ENCODE results near the gene TMEM132D. TPM values are rescaled to one million over a fixed set of nuclear protein-coding genes. Genes with fewer than 3 reads are reported as not detected.

TMEM132D gene
- total and polyA plus RNA-seq, 8 donors = 0.19 to 2.8 (median 0.46) TPM

DNA sequence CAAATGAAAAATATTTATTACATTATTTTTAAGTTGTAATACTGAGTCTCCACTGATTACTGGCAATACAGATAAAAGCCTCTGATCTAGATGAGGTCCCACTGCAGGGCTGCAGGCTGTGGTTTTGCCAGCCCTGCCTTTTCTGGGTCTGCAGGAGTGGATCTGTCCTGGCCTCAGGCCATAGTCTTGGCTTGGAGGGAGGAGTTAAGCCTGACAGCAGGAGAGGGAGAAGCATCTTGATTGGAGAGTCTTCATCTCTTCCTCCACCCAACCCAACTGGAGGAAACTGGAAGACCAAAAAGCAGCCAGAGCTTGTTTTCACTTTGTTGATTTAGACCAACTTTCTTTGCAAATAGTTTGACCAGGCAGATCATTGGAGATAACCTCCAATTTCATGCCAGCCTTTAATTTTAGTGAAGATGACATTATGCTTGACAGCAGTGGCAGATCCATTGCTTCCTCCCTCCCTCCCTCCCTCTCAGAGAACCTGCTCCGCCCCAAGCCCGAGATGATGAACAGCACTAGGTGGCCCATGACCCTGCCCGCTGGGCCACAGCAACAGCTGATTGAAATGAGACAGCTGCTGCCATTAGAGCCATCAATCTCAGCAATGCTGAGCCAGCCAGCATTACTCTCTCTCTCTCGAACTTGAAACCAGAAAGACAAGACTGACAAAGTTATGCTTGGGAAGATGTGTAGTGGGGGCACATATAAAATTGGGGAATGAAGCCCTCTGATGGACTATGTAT lies 828.2 kb downstream of the TMEM132D start:
- TF ChIP-seq, protein P1, sequence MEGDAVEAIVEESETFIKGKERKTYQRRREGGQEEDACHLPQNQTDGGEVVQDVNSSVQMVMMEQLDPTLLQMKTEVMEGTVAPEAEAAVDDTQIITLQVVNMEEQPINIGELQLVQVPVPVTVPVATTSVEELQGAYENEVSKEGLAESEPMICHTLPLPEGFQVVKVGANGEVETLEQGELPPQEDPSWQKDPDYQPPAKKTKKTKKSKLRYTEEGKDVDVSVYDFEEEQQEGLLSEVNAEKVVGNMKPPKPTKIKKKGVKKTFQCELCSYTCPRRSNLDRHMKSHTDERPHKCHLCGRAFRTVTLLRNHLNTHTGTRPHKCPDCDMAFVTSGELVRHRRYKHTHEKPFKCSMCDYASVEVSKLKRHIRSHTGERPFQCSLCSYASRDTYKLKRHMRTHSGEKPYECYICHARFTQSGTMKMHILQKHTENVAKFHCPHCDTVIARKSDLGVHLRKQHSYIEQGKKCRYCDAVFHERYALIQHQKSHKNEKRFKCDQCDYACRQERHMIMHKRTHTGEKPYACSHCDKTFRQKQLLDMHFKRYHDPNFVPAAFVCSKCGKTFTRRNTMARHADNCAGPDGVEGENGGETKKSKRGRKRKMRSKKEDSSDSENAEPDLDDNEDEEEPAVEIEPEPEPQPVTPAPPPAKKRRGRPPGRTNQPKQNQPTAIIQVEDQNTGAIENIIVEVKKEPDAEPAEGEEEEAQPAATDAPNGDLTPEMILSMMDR (IDR thresholded peaks at IDR 0.05) = no peak
- intact Hi-C loops (cut with DNase I) = no loop called here
- Histone ChIP-seq H3K4me3 (no peak overlapping the region), H3K4me1 (no peaks in the 10 kb centered on the region), H3K36me3 (no peaks in the 10 kb centered on the region), H3K9me3 (no peaks in the 10 kb centered on the region), H3K27ac (no peak overlapping the region), H3K27me3 (no peaks in the 10 kb centered on the region)
- ATAC-seq (no peak), DNase-seq (no peak), FAIRE-seq (no peak)
- 26 to 34% methylated on average over 4 of the region's 4 CpGs for WGBS, 2 donors

DNA sequence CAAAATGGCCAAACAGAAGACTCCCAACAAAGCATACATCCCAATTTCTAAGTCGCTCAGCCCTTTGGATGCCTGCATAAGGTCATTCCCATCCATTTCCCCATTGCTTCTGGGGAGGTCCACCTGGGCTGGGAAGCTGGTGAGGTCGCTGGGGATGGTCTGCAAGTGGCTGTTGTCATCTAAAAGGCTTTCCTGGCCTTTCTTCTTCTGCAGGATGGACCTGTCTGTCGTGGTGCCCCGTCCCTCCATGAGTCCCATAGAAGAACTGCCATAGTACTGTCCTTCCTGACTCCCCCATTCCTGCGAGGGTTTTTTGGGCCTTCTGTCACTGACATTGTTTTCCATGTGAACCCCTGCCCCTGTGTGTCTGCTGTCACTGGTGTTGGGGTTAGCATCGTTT lies 829.4 kb downstream of the TMEM132D start:
- TF ChIP-seq, protein P1 (IDR thresholded peaks at IDR 0.05) = no peak
- no peaks in the 10 kb centered on the region for H3K4me1 ChIP-seq
- no peak overlapping the region for H3K27ac ChIP-seq
- H3K9me3 ChIP-seq = no peaks in the 10 kb centered on the region
- no peak for FAIRE-seq
- no peaks in the 10 kb centered on the region for H3K27me3 ChIP-seq
- ATAC-seq = no peak
- intact Hi-C loops (cut with DNase I) = no loop called here
- H3K36me3 ChIP-seq = no peaks in the 10 kb centered on the region
- 60 to 70% methylated on average over 6 of the region's 6 CpGs for WGBS, 2 donors
- no peak overlapping the region for H3K4me3 ChIP-seq
- DNase-seq = no peak

DNA sequence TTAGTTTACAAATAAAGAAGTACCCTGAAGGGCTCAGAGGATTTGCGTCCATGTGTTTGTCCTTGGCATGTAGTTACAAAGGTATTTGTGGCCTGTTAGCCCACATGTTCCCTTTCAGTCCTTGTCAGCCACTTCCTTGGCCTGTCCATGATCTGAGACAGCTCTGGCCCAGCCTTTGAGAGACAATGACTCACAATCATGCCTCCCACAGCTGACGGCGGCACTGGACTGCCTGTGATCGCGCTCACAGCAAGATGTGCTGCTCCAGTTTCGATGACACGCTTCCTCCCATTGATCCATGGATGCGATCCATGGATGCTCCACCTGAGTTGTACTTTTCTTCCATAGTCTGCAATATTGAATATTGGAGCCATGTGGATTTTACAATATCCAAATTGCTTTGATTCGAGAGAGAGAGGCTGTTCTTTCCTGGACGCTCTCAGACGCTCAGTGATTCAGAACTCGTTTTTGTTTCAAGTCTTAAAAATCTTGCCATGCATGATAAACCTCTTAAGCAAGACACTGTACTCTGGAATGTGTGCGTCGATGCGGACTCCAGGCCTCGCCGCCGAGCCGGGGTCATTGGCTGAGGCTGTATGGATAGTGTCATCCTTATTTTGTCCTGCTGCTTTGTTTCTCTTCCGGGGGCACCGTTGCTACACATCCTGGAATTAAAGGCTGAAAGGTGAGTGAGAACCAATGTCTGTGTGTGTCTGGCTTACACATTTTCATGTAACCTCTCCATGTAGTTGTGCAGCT lies 830.5 kb downstream of the TMEM132D start:
- Histone ChIP-seq H3K36me3 (no peaks in the 10 kb centered on the region), H3K27ac (no peak overlapping the region), H3K9me3 (no peaks in the 10 kb centered on the region), H3K4me3 (no peak overlapping the region), H3K27me3 (no peaks in the 10 kb centered on the region), H3K4me1 (no peaks in the 10 kb centered on the region)
- TF ChIP-seq, protein P1 (IDR thresholded peaks at IDR 0.05) = no peak
- 71 to 78% methylated on average over 21 of the region's 21 CpGs for WGBS, 2 donors
- intact Hi-C loops (cut with DNase I) = no loop called here
- ATAC-seq (no peak), FAIRE-seq (no peak), DNase-seq (no peak)

DNA sequence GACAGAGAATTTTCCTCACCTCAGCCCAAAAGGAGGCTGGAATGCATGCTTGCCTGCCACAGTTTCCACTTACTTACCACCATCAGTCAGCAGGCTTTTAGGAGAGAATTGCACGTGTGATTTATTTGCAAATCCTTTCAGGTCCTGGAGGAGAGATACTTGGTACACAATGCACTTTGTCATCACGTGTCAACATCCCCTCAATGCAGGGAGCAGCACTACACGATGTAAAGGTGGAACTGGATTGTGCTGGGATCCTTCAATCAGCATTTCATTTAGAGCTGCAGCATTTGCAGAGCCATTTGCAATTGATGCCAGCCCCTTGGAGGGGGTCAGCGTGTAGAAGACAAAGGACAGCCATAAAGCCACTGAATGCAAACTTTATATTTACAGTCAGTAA lies 832.5 kb downstream of the TMEM132D start:
- Histone ChIP-seq H3K27me3 (no peaks in the 10 kb centered on the region), H3K36me3 (no peaks in the 10 kb centered on the region), H3K27ac (no peak overlapping the region), H3K9me3 (no peaks in the 10 kb centered on the region), H3K4me1 (no peaks in the 10 kb centered on the region), H3K4me3 (no peak overlapping the region)
- TF ChIP-seq, protein P1 (IDR thresholded peaks at IDR 0.05) = no peak
- 11 to 17% methylated on average over 4 of the region's 4 CpGs for WGBS, 2 donors
- intact Hi-C loops (cut with DNase I) = no loop called here
- ATAC-seq = no peak
- FAIRE-seq = no peak
- DNase-seq = no peak

DNA sequence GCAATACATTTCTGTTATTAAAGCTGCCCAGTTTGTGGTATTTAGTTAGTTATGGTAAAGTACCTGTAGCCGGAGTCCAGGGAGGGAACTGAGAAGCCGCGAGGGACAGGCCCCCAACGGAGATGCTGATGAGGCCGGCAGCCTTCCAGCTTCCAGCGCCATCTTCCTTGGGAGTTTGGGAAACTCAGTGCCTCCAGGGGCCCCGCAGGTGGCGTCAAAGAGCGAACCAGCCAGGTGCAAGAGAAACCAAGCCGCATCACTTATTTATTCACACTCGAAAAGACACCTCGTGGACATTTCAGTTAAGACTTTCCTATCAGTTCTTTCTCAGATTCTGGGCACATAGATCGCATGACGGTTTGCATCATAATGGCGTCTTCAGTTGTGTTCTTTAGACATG lies 833.9 kb downstream of the TMEM132D start:
- H3K4me3 ChIP-seq = no peak overlapping the region

More for the DNA sequence above, 833.9 kb downstream of the TMEM132D start:
- 18 to 19% methylated on average over 15 of the region's 15 CpGs for WGBS, 2 donors
- Histone ChIP-seq H3K27me3 (no peaks in the 10 kb centered on the region), H3K27ac (no peak overlapping the region), H3K9me3 (no peaks in the 10 kb centered on the region), H3K36me3 (no peaks in the 10 kb centered on the region), H3K4me1 (no peaks in the 10 kb centered on the region)
- TF ChIP-seq, protein P1 (IDR thresholded peaks at IDR 0.05) = no peak
- FAIRE-seq (no peak), DNase-seq (no peak), ATAC-seq (no peak)
- intact Hi-C loops (cut with DNase I) = no loop called here
